Loucy (cell line): ENCODE measurements around the gene NSMCE1.

ENCODE experiments used
- CTCF ChIP-seq: fragments of 200-600 bp; sonication (generic); conservative IDR thresholded peaks from 2 replicates; pipeline ENCODE4 v1.5.1; 2014; ENCODE audit warnings: mild to moderate bottlenecking, antibody characterized with exemption, low read length
- EZH2phosphoT487 ChIP-seq: fragments of 200-600 bp; IDR thresholded peaks from 2 replicates; pipeline ENCODE4 v1.6.1; 2018; ENCODE audit warnings: antibody characterized with exemption, mild to moderate bottlenecking, moderate library complexity, borderline replicate concordance

- TF ChIP-seq CTCF = no peak
- no peak for TF ChIP-seq EZH2phosphoT487
Observed at GRCh38 chr16:27287051-27287811, 18.7 kb upstream of the NSMCE1 start.
